ENCODE results near the gene IZUMO1.

- TF ChIP-seq CTCF (IDR thresholded peaks at IDR 0.05) (no peak), POLR2A (IDR thresholded peaks at IDR 0.05) (no peak)
Observed at GRCh38 chr19:48708471-48708870, 38.2 kb downstream of the IZUMO1 start.
